Suprapubic skin (tissue), 3 donors: Measurements from ENCODE around the gene PNPLA2.

Experiments used
- CTCF ChIP-seq, 2 donors: fragments of 200-600 bp in 1 of 2; fragments of 450-650 bp in 1 of 2; sonication (generic) in 1 of 2; IDR thresholded peaks; one replicate each; pipeline ENCODE4 v1.5.1; 2016 to 2019; ENCODE audit warnings: antibody characterized with exemption in 2 of 2, mild to moderate bottlenecking in 1 of 2, moderate library complexity in 1 of 2
- EP300 ChIP-seq: sonication (generic); formaldehyde crosslinking; IDR thresholded peaks from one replicate; pipeline ENCODE4 v1.6.1; 2017; ENCODE audit warnings: antibody characterized with exemption
- POLR2A ChIP-seq, 2 donors: fragments of 450-650 bp; IDR thresholded peaks; one replicate each; pipeline ENCODE4 v1.6.1; 2017; ENCODE audit warnings: antibody characterized with exemption in 2 of 2, mild to moderate bottlenecking in 2 of 2, moderate library complexity in 2 of 2

GRCh38 chr11:791658-792534 is 26.8 kb upstream of the PNPLA2 start:
- TF ChIP-seq CTCF (IDR thresholded peaks at IDR 0.05) (no peak), EP300 (no peak), POLR2A (IDR thresholded peaks at IDR 0.05) (no peak)
